ENCODE results near the gene PSD2.

GRCh38 chr5:139828207-139828895, 32.7 kb downstream of the PSD2 start:
- TF ChIP-seq POLR2A (IDR thresholded peaks at IDR 0.05) (no peak), CTCF (IDR thresholded peaks at IDR 0.05) (no peak), POLR2AphosphoS5 (IDR thresholded peaks at IDR 0.05) (no peak), EP300 (IDR thresholded peaks at IDR 0.05) (no peak)

All from sigmoid colon (tissue), 4 donors.